UCSD-AML1 (cell line): ENCODE results near the gene TXN.

Experiments used
- DNase-seq: peaks from one replicate; lab custom pipeline; 2025; ENCODE audit not compliant: unreplicated experiment; lab: John Stamatoyannopoulos, UW

Gene TXN

DNA sequence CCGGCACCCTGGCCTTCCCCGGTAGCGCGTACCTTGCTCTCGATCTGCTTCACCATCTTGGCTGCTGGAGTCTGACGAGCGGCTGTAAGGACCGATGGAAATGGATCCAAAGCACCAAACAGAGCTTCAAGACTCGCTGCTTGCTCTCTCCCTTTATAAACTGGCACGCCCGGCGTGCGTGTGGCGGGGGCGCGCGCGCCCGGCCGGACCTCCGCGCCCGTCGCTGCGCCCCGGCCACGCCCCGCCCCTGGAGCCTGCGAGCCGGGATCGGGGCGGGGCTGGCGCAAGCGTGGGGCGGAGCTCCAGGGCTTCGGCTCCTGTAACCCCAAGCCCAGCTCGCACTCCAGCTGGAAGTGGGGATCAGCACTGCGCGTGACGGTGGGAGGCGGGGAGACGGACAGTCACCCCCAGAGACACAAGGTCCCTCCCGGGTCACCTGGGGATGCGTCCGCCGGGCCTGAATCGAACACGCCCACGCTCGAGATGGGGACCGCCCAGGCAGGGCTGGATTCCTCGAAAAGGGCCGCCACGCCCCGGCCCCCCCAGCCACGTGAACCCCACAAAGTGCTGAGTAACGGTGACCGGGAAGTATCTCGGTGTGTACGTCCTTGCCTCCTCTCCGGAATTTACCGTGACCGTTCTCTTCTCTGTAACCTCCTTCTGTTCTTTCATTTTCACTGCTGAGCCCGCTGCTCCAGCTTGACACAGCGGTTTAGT lies at the start of gene TXN:
TXN (minus strand) TSS at position 128 of the 717 bp plus-strand sequence; CDS start at position 56, 72 bp downstream.
- peak; percentile 99 for DNase-seq

DNA sequence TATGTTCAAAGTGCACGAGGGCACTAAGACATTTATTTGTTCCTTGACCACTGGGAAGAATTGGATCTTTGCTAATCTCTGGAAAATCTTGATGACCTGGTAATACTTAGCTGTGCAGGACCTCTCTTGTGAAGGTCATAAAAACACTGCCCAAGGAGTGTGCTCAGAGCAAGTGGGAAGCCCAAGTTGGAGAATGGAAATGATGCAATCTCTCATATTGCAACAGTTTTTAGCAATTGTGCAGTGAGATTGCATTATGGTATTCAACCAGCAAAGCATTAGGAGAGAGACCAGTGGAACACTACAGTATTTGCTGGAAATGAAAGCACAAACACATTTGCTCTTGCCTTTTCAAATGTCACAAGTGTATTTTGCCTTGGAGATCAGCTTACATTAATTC lies 46.8 kb upstream of the TXN start:
- no peak for DNase-seq

DNA sequence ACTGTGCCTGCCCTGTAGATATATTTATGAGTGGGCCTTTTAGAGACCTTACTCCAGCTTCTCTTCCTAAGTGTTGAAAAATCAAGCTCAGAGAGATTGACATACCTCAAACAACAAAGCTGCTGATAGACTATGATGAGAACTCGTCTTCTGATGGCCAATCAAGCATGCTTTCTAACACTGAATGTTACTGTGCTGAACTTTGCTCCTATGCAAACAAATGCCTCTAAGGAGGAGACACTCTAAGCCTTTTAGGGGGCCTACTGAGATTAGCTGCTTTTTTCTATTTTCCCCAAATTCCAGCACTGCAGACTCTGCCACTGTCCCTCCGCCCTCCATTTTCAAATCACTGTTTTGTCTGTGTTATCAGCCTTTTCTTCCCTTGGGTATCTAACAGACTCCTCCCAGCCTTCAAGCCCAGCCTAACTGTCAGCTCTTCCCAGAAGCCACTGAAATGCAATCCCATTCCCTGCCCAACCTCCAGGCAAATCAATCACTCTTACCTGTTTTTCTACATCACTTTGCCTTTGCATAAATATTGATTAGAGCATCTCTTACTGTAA lies 41.8 kb upstream of the TXN start:
- DNase-seq: no peak

DNA sequence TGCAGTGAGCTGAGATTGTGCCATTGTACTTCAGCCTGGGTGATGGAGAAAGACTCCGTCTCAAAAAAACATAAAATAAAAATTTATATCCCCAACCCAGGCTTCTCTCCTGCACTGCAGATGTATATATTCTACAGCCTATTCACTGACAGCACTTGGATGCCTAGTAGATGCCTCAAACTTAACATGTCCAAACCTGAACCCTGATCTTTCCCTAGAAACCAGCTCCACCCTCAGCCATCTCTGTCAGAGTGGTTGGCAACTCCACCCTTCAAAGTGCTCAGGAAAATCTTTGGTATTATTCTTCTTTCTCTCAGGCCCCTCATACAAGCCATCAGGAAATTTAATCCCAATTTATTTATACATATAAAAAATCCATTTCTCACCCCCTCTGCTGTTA lies 36.9 kb upstream of the TXN start:
- DNase-seq: no peak

DNA sequence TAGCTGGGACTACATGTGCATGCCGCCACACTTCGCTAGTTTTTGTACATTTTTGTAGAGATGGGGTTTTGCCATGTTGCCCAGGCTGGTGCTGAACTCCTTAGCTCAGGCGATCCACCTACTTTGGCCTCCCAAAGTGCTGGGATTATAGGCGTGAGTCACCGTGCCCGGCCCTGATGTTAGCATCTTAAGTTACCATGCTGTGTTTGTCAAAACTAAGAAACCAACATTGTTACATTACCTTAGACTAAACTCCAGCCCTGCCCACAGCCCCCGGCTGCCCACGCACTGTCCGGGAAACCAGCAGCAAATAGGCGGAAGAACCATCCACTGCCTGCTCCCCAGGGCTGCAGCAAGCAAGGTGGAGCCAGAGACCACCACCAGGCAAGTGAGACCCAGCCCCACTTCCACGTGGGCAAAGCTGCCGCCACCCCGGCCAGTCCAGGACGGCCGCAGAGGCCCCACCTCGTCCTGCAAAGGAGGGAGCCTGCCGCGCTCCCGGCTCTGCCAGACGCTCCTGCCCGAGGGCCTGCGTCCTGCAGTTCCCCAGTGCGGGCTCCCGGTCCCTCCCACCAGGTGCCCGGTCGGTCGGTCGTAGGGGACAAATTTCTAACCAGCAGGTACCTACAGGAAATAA lies 35.7 kb upstream of the TXN start:
- DNase-seq: no peak

DNA sequence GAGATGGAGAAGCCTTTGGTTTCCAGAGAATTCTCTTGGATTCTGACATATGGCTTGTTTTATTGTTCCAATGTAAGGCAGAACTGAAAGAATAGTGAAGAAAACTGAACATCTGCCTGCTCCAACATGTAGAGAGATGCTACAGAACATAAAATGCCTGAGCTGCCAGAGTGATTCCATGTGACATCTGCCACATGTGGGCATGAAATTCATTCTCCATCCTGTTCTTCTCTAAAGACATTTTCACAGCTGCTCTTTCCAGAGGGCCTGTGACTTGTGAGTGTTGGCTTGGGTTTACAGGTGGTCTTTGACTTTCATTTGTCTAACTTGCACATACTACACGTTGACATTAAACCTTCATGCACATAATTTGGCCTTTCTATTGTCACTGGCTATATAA lies 33.7 kb upstream of the TXN start:
- DNase-seq: no peak

DNA sequence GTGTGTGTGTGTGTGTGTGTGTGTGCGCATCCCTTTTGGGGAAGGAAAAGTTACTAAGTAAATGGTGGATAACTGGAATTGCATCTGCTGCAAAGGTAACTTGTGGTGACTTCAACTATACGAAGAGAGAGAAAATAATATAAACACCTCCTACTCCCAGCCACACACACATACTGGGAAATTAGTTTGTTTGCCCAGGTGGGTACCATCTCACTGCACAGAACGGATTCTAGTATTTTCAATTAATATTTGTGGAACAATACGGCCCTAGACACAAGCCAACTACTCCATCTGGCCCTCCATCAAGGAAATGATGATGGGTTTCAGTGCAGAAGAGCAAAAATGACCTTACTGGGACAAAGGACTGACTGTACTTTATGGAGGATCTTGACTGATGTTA lies 32.2 kb upstream of the TXN start:
- no peak for DNase-seq

DNA sequence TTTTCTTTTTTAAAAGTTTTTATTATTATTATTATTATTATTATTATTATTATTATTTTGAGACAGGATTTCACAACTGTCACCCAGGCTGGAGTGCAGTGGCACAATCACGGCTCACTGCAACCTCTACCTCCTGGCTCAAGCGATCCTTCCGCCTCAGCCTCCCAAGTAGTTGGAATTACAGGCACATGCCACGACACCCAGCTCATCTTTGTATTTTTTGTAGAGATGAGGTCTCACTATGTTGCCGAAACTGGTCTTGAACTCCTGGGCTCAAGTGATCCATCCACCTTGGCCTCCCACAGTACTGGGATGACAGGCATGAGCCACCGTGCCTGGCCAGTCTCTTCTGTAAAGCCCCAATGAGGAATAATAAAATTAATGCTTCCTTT lies 31.0 kb upstream of the TXN start:
- DNase-seq: no peak

DNA sequence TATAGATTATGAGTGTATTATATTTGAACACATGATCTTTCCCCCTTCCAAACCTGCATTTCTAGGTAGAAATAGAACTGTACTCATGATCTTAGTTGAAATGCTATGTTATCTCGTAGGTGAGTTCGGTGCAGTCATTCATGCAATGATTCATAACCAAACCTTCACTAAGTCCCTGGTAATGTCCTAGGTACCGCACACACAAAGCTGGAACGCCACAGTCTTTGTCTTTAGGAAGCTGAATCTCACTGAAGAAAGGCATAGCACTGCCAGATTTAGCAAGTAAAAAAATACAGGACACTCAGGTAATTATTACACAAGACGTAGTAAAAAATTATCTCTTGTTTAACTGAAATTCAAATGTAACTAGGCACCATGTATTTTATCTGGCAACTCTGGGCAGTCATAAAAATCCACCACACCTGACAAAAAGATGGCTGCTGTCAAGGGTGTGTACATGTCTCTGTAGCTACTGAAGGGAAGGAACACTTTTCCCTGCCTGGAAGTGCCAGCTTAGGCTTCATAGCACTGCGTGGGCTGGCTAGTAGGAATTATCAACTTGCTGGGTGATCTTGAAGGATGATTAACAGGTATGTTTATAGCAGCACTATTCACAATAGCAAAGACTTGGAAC lies 28.0 kb upstream of the TXN start:
- no peak for DNase-seq

DNA sequence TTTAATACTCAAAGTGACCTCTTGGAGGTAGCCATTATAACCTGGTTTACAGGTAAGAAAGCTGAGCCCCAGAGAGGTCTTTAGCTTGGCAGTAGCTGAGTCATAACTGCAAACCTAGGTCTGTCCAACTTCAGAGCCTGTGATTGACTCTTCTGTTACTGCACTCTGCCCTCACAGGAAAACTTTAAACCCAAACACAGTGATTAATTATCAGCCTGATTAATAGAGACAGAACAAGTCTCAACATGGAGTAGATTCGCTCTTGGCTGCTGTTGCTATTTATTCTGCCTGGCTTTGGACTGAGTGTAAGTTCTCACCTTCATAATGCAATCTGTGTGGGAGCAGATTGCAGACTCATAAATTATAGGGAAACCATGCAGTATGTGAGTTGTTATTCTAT lies 27.4 kb upstream of the TXN start:
- no peak for DNase-seq

DNA sequence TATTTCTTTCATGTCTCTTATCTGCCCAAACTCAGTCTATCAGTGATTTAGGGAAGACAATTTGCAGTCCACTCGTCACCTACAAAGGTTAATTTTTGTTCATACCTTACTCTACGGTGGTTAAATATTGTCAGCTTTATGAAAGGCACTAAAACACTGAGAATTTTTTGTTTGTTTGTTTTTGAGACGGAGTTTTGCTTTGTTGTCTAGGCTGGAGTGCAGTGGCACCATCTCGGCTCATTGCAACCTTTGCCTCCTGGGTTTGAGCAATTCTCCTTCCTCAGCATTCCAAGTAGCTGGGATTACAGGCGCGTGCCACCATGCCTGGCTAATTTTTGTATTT lies 26.4 kb upstream of the TXN start:
- no peak for DNase-seq

DNA sequence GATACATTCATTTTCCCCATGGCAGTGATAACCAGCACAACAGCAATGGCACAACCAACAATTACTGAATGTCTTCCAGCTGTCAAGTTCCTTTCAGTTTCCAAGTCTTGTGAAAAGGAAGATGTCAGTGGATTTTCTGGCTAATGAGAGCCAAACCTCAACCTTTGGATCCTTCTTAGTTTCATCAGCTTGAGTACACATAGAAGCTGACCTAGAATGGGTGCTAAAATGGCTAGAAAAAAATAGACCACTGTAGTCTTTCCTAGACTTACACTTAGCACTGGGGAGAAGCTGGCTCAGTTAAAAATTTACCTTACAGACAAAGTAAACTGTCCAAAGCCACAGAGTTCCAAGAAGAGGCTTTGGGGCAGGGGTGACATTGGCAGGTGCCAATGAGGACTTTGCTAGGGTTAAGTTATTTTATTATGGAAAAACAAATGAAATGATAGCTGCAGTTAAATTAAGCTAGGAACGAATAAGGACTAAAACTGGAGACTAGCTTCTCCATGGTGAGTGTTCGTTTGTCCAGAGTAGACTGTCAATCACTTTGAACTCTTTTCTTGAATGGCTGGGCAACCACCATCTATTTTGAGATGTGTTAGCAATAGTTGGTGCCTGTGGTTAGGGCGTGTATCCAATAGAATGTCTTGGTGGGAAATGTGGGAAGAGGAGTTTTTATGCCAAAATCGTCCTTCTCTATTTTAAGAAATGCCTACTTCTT lies 25.9 kb upstream of the TXN start:
- DNase-seq: no peak

DNA sequence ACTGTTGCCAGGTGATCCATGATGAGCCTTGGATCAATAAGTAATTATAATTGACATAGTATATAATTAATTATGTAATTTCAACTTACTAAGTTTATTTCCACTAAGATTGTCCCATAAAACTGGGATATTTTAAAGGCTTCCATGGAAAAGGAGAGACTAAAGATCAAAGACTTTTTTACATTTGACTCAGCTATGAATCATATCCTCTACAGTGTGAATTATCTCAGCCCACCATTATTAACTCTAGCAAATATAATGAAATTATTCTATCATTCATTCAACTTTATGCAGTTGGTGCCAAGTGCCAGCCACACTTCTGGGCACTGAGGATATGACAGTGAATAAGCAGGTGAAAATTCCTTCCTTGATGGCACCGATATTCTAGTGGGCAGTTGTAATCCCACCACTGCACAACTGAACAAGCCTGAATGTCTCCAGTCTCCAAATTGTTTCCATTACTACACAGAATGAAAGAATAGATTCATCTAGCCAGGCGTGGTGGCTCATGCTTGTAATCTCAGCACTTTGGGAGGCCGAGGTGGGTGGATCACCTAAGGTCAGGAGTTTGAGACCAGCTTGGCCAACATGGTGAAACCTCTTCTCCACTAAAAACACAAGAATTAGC lies 21.9 kb upstream of the TXN start:
- no peak for DNase-seq

DNA sequence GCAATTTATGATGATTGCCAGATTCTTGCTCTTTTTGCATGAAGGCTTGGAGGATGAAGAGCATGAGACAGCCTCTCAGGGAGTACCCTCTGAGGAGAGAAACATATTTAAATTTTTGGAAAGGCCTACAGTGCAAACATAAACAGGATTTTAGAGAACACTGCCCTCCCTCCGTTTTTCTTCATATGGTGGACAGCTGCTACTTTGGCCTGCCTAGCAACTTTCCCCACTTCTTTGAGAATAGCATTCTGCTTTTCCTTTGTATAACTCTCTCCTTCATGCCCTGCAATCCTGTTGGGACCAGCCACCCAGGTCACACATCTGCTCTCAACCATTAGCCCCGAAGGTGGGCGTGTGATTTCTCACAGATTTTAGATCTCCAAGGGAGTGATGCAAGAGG lies 20.5 kb upstream of the TXN start:
- no peak for DNase-seq

DNA sequence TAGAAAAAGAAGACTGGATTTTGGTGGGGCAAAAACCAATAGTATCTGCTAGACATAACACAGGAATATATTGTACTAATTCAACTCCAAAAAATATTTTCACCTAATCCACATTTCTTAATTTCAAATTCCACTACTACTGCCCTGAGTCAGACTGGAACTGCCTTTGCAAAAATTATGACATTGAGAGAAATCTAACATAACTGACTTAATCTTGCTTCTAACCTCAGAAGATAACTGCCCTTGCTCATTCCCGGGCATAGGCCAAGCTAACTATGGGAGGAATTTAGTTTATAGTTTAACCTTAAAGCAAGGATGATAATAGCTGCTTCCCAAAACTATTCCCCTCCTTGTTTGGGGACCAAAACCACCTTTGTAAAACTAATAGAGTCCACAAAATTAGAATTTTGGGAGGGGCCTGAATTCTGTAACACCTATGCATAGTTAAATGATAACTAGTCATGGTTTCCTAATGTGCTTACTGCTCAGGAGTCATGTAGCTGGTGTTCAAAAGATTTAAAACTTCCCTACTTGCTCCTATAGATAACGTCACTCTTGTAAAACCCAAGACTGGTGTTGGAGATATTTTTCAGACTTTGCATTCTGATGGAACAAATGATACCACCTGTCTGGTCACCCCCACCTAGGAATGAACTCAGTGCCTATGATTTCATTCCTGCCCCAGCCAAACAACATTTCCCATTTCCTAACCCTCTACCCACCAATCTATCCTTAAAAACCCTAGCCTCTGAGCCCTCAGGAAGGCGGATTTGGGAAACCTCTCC lies 14.1 kb upstream of the TXN start:
- no peak for DNase-seq

DNA sequence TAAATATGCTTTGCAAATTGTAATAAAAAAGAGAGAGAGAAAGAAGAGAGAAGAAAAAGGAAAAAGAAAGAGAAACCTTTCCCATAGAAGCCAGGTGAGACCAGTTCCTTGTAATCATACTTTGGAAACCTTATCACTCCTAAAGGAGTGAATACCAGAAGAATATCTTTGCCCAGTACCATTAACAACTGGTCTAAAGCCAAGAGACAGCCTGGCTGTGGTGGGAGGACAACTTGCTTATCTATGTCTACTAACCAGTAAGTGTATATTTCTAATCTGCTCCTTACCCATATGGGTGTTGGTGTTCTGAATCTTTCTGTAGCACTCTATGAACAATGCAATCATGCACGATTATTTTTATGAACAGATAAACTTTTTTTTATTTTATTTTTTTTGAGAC lies 10.5 kb upstream of the TXN start:
- no peak for DNase-seq

DNA sequence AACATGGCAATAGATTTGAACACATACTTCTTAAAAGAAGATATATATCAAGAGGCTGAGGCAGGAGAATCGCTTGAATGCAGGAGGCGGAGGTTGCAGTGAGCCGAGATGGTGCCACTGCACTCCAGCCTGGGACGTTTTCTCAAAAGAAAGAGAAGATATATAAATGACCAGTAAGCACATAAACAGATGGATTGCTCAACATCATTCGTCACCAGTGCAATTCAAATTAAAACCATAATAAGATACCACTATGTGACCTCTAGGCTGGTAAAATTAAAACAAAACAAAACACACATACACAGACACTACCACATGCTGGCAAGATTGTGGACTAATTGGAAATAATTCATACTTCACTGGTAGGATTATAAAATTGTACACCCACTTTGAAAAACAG lies 5.3 kb upstream of the TXN start:
- no peak for DNase-seq

DNA sequence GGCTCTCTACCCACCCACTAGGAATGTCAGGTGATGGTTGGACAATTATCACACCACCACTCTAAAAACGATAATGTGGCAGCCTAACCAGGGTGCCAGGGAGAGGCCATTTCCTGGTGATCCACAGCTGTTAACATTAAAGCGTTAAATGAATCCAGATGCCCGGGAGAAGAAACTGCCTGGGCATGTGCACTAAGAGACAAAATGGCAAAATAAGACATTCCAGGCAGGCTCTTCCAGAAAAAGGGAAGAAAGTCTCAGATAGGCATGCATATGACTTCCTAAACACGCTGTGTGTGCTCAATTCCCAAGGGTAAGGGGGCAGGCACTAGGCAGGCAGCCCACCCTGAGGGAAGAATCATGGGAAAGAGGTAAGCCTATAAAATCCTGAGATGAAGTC lies 4.6 kb upstream of the TXN start:
- no peak for DNase-seq

DNA sequence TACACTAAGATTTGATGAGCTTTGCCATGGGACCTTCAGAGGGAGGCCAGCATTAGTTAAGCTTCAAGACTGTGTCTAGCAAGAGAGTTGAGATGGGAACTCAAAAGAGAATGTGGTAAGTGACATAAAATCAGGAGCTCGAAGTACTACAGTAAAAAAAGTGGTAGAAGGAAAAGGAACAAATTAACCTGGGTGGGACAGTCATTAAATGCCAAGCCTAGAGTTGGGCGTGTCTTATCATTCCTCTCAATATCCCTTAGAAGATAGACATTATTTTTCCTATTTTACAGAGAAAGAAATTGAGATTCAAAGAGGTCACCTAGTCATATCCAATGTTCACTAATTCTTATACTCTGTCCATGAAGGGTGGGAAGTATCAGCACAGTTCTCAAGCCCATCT lies 3.3 kb upstream of the TXN start:
- no peak for DNase-seq

DNA sequence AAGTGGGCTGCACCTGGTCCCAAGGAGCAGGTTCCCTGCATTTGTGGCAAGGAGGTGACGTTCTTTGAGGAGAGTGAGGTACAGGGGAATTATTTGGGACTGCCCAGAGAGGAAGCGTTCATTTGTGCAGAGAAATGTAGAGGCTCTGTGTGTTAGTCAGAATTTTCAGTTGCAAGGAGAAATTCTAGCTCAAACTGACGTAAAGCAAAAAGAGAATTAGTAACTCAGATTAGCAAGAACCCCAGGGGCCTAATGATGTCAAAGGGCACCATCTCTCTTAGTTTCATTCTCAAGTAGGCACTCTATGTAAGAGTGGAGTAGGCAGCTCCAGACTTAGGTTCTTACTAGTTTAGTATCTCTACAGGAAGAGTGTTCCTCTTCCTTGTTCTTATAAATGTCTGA lies 2.4 kb upstream of the TXN start:
- DNase-seq: no peak

DNA sequence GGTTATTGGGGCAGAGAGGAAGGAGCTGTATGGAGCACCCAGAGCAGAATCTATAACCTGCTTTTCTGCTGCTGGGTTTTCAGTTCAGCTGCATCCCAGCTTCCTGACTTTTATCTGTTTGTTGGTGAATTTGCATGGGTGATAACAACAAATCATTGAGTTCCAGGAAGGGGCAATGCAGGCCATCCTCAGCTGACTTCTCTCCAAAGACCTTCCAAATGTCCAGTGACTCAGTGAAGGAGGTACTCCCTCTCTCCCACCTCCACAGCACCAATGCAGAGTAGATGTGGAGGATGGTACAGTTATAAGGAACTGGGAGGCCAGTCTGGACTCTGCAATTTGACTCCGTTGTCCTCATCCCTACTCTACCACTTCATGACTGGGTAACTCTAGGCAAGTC lies 1.6 kb upstream of the TXN start:
- DNase-seq: no peak
